Right kidney (tissue), 9 donors: ENCODE results near the gene SH3TC2.
A peak's percentile ranks its signal among the peaks of the same experiment; 100 is the strongest.
"Not testable (repeated sequence)": the region's sequence is repeated elsewhere in the genome, so short reads cannot be mapped to it uniquely, and the experiment has no call there.

Source experiments
- DNase-seq: peaks from one replicate; pipeline ENCODE4 v3.0.0-alpha.2; 2016
- long read RNA-seq, 8 donors: transcript quantifications; one replicate each; lab custom pipeline, GENCODE V29; 2026

Gene SH3TC2
- long read RNA-seq, donor 1: 0 reads
- long read RNA-seq, donor 2: 0 reads
- long read RNA-seq, donor 3: 0 reads
- long read RNA-seq, donor 4: 0 reads
- long read RNA-seq, donor 5: 0 reads
- long read RNA-seq, donor 6: 0 reads
- long read RNA-seq, donor 7: 0 reads
- long read RNA-seq, donor 8: 0 reads

DNA sequence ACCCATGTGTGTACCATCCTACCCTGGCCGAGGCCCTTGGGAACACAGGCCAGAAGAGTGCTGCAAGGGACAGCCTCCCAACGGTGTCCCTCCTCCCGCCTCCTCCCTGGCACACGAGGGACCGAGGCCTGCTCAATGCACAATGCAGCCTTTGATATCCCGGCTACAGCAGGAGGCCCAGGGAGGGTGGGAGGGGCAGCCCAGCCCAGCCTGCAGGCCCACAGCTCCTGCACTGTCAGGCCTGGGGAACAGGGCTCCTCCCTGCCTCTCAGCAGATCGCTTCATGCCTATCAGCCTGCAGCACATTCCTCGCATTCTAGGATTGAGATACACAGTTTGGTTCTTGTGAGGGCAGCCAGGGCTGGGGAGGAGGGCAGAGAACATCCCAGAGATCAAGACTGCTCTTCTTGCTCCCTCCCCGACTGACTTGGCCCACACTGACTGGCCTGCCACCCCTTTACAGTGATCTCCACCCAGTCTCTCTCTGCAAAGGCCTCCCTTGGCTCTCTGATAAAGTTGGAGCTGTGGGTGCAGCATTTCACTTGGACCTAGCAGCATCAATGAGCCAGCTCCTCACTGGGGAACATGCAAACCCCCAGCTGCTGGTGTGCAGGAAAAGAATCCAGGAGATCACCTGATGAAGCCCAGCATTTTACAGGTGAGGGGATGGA lies at the start of gene SH3TC2:
SH3TC2 (minus strand) TSS at position 46 of the 671 bp plus-strand sequence; CDS start at position 6, 40 bp downstream.
- peak; percentile 9 for DNase-seq

DNA sequence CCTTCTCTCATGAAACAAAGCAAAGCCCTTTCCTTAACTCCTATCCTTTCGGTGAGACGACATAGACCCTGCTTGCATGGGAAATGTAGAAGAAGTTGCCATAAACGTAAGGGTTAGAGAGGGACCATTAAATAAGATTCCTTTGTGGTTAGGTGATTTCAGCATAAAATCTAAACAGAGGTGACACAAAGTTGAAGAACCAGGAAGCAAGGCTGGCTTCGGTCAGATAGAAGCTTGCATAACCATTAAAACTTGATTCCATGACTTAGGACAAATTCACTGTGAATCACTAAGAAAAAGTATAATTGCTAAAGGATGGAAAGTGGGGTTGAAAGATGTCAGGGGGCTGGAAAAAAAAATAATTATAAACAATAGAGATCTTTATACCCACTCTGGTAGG lies 47.5 kb upstream of the SH3TC2 start:
- no peak for DNase-seq

GRCh38 chr5:149108651-149109280 lies 45.9 kb upstream of the SH3TC2 start:
- no peak for DNase-seq

DNA sequence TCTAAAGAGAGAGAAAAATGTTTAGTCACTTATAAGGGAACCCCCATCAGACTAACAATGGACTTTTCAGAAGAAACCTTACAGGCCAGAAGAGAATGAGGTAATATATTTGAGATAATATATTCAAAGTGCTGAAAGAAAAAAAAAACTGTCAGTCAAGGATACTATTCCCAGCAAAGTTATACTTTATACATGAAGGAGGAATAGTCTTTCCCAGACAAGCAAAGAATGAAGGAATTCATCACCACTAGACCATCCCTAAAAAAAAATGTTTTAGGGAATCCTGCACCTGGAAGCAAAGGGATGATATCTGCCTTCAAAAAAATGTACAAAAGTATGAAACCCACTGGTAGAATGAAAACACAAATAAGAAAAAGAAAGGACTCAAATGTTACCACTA lies 37.5 kb upstream of the SH3TC2 start:
- DNase-seq: no peak

GRCh38 chr5:149099920-149100319 lies 37.1 kb upstream of the SH3TC2 start:
- no peak for DNase-seq

- no peak for DNase-seq
These were observed 32.1 kb upstream of the SH3TC2 start for GRCh38 chr5:149094996-149095395.

DNA sequence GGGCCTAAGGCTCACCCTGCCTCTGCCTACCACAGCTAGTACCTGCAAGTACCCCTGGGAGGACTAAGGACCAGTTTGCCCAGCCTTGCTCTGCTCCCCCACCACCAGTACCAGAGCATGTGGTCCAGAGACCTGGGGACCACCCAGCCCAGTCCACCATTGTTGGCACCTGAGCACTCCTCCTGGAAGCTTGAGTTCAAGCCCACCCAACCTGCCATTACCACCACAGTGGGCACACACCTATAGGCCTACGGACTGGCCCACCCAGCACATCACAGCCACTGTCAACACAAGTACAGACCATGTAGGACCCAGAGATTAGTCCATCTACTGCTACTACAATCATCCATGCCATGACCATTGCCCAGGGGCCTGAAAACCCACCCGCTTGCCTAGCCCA lies 30.8 kb upstream of the SH3TC2 start:
- no peak for DNase-seq

- DNase-seq: no peak
These were observed 26.9 kb upstream of the SH3TC2 start for GRCh38 chr5:149089796-149090195.

GRCh38 chr5:149088686-149089085 lies 25.8 kb upstream of the SH3TC2 start:
- DNase-seq: no peak

DNA sequence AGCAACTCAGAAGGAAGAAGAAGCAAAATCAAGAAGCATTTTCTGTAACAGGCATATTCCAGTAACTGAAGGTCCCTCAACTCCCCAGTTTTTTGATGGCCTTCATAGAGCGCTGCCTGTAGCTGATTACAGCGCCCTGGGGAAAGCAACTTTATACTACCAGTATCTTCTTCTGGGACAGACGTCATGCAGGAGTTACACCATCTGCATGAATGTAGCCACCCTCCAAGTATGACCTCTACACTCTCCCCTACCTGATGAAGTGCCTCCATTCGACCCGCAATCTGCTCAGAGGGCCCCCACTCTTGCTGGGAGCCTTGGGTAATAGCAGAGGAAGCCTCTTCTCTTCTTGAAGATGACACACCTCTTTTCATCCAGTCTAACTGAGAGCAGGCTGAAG lies 21.0 kb upstream of the SH3TC2 start:
- DNase-seq: no peak

- DNase-seq: no peak
These were observed 19.4 kb upstream of the SH3TC2 start for GRCh38 chr5:149082271-149082670.

DNA sequence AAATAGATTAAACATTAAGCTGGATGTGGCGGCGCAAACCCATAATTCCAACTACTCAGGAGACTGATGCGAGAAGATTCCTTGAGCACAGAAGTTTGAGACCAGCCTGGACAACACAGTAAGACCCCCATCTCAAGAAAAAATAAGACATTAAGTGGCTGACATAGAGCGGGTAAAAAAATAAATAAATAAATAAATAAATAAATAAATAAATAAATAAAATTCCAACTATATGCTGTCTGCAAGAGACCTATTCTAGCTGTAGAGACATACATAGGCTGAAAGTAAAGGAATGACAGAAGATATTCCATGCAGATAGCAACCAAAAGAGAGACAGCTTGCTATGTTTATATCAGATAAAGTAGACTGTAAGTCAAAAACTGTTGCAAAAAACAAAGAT lies 17.4 kb upstream of the SH3TC2 start:
- no peak for DNase-seq

DNA sequence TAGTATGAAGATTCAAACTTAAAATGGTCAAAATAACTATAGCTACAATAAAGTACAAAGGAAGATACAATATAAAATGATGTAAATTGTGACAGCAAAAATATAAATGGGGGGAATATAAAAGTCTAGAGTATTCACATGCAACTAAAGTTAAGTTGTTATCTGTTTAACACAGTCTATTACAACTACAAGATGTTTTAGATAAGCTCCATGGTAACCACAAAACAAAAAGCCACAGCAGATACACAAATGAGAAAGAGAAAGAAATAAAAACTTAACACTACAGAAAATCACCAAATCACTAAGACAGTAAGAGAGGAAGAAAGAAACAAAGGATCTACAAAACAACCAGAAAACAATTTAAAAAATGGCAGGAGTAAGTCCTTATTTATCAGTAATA lies 17.0 kb upstream of the SH3TC2 start:
- no peak for DNase-seq

DNA sequence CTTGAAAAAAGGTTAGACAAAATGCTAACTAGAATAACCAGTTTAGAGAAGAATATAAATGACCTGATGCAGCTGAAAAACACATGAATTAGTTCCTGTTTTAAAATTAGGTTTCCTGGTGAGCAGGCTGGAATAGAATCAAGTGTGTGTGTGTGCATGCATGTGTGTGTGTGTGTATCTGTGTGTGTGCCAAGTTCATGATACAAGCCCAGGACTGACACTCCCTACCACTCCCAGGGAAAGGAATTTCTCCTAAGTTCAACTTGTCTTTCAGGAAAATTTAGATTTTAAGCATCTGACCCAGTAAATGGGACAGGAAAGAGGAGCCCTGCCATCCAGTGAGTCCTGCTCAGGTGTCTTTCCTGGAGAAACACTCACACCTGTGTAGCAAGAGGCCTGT lies 11.2 kb upstream of the SH3TC2 start:
- not testable (repeated sequence) for DNase-seq

DNA sequence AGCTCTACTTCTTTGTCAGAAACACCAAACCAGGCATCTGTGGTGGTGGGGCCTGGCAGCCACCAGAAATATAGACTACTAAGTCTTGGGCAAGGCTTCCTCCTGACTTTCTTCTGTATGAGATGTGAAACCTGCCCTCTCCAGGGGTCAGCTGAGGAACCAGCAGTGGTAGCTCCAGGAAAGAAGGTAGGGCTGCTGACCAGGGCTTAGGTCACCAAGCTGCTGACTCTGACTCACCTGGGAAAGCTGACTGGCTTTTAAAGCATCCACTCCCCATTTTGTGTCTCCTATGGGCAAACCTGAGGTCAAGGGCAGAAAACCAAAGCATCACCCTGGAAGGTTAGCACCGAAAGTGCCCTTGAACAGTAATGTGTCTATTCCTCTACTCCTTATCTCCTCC lies 10.4 kb upstream of the SH3TC2 start:
- DNase-seq: no peak

DNA sequence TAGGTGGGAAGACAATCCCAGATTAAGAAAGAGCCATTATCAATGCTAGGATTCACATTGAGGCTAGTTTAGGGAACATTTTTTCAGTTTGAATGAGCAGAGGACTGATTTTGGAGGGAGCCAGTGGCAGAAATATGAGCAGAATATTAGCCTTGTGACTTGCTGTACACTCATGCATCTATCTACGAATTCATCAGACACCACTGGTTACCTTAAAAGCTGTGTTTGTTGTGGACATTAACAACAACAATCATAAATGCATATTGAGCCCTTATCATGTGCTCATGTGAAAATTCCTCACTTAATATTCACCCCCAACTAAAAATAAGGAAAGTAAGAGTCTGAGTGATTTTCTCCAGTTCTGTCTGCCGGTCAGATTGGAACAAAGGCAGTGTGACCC lies 9.9 kb upstream of the SH3TC2 start:
- no peak for DNase-seq

DNA sequence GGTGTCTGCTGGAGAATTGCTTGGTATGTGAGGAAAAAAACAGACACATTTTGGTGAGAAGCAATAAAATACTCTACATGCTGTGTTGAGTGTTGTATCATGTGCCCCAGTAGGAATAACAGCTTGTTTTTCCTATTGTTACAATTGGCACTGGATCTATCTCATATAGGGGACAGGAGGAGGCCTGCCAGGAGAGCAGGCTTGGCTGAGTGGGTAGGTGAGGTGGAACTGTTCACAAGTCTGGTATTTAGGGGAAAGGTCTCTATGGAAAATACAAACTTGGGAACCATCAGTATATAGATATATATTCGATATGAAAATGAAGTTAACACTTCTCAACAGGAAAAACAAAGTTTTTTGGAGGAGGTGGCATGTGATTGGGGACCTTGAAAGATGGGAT lies 9.5 kb upstream of the SH3TC2 start:
- DNase-seq: no peak

GRCh38 chr5:149071756-149072155 lies 8.9 kb upstream of the SH3TC2 start:
- DNase-seq: no peak

GRCh38 chr5:149071216-149071615 lies 8.4 kb upstream of the SH3TC2 start:
- no peak for DNase-seq

DNA sequence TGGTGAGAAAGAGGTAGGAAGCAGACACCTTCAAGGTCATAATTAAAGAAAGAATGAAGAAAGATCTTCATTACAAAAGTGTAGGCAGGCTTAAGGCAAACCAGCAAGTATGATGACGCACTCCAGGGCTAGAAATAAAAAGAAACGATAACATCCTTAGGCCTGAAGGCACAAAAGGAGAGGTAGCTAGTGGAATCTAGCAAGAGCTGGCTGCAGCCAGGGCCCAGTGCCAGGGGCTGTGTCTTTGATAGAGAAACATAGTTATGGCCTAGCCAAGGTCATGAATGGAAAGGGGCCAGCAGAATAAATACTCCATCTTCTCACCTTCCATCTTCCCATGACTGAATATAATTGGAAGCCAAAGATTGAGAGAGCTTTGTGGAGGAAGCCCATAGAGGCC lies 6.8 kb upstream of the SH3TC2 start:
- no peak for DNase-seq

DNA sequence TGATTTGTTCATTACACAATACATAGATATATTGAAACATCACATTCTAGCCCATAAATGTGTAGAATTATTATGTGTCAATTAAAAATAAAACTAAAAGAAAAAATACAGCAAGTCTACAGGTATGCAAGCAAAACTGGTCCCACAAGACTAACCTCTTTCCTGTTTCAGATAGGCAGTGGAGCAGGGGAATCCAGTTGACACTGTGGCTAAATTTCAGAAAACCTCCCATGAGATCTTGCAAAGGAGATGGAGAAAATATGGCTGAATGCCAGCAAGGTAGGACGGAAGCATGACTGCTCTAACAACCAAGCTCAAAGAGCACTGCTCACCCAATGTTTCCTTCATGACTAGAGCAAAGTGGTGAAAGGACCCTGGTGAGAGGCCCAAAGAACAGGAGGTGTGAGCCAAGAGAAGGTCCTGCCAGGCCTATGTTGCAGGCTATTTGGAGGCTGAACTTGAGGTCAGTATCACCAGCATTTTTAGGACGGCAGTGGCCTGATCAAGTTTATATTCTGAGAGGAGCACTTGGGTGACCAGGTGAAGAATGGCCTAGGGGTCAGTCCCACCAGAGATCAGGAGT lies 1.1 kb upstream of the SH3TC2 start:
- DNase-seq: no peak

DNA sequence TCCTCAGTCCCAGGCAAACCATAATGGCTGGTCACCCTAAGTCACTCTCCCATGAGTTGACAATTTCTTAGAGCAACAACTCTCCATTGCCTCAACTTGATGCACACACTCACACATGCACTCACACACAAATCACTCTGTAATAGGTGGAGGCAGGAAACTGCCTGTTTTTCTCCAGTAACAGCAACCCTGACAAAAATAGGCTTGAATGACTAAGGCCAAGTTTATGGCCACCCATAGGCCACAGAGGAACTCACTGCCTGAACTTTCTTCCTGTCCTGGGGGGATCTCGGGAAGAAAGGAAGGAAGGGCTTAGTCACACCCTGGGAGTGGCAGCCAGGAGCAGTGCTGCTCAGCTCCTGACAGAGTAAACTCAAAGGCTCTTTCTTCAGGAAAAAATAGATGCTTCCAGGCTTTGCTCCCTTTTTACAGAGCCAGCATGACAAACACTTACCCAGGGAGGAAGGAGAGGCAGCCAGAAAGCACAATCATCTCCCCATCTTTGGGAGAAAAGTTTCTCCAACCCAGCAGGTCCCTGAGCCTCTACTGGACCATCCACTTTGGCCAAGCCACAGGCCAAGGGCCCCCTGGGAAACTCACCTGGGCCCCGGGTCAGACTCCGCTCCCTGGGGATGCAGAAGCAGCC lies 368 bp downstream of the SH3TC2 start:
- DNase-seq: no peak

GRCh38 chr5:149061341-149061740 lies 1.5 kb downstream of the SH3TC2 start:
- DNase-seq: no peak
